Nephron (organoid): ENCODE data around the gene RAI14.
A peak's percentile ranks its signal among the peaks of the same experiment; 100 is the strongest.

Source experiments
- H3K27ac Mint-ChIP-seq, 3 experiments: 2 replicates each; pipeline ENCODE4 v1.8.0; 2020; ENCODE audit warnings: mixed read lengths in 3 of 3, mild to moderate bottlenecking in 2 of 3, moderate library complexity in 1 of 3
- H3K27me3 Mint-ChIP-seq: 2 replicates; pipeline ENCODE4 v1.8.0; 2021; ENCODE audit warnings: low read depth, mild to moderate bottlenecking, moderate library complexity, mixed read lengths
- H3K36me3 Mint-ChIP-seq: 2 replicates; pipeline ENCODE4 v1.8.0; 2020; ENCODE audit warnings: low read depth, mixed read lengths
- H3K4me1 Mint-ChIP-seq: 2 replicates; pipeline ENCODE4 v1.8.0; 2020; ENCODE audit warnings: mixed read lengths
- H3K4me3 Mint-ChIP-seq, 3 experiments: 2 replicates each; pipeline ENCODE4 v1.8.0; 2020; ENCODE audit warnings: mild to moderate bottlenecking in 3 of 3, mixed read lengths in 3 of 3, moderate library complexity in 2 of 3
- H3K9me3 Mint-ChIP-seq: 2 replicates; pipeline ENCODE4 v1.8.0; 2020; ENCODE audit warnings: mixed read lengths
- TF ChIP-seq, protein P1 (sequence below), 3 experiments: fragments of 200-600 bp; sonication (generic); IDR thresholded peaks; one replicate each; pipeline ENCODE4 v1.5.0; 2021; ENCODE audit warnings: antibody characterized with exemption in 3 of 3; ENCODE audit not compliant: unreplicated experiment in 3 of 3

Gene RAI14

DNA sequence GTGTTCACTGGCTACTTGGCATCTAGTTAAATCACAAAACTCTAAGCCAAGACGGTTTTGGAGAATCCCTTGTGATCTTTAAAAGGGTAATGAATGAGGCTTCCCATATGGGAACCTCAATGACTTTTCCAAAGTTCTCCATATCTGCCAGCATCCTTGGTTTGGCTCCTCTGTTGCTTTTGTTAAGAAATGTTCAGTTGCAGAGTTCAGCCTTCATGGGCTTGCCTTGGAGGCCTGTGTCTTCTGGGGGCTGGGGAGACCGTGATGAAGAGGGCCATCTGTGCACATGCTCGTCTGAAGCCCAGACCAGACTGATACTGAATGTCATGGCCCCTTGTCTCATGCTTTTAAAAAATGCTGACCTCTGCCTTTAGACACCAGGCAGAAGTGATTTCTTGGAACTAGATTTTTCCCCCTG, 84.3 kb downstream of the RAI14 start:
- no peaks in the 10 kb centered on the region for H3K9me3 Mint-ChIP-seq
- peaks cover 77% of the 10 kb centered on the region for H3K4me1 Mint-ChIP-seq
- H3K36me3 Mint-ChIP-seq = peaks cover 12% of the 10 kb centered on the region
- peak overlapping the region; percentile 83 to 94 (median 89) for H3K27ac Mint-ChIP-seq
- no peak overlapping the region for H3K4me3 Mint-ChIP-seq
- TF ChIP-seq, protein P1, sequence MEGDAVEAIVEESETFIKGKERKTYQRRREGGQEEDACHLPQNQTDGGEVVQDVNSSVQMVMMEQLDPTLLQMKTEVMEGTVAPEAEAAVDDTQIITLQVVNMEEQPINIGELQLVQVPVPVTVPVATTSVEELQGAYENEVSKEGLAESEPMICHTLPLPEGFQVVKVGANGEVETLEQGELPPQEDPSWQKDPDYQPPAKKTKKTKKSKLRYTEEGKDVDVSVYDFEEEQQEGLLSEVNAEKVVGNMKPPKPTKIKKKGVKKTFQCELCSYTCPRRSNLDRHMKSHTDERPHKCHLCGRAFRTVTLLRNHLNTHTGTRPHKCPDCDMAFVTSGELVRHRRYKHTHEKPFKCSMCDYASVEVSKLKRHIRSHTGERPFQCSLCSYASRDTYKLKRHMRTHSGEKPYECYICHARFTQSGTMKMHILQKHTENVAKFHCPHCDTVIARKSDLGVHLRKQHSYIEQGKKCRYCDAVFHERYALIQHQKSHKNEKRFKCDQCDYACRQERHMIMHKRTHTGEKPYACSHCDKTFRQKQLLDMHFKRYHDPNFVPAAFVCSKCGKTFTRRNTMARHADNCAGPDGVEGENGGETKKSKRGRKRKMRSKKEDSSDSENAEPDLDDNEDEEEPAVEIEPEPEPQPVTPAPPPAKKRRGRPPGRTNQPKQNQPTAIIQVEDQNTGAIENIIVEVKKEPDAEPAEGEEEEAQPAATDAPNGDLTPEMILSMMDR (IDR thresholded peaks at IDR 0.05; ENCODE audit: unreplicated experiment in 3 of 3) = no peak
- no peaks in the 10 kb centered on the region for H3K27me3 Mint-ChIP-seq

DNA sequence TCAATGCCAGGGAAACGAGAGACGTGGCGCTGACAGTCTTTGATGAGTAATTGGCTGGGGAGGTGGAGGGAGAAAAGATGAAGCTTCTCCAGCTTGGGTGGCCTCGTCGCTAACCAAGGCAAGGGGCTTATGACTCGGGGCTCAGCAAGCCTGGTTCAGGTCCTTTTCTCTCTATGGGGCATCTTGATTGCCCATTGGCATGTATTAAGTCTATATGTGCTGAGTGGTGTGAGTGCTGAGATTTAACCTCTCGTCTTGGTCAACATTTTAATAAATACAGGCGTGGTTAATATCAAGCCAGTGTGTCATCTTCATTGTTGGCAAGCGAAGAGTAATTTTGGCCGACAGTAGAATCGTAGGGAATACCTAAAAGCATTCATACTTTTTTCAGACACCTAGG, 85.9 kb downstream of the RAI14 start:
- no peaks in the 10 kb centered on the region for H3K27me3 Mint-ChIP-seq
- no peak overlapping the region for H3K4me3 Mint-ChIP-seq
- peaks cover 18% of the 10 kb centered on the region for H3K36me3 Mint-ChIP-seq
- H3K27ac Mint-ChIP-seq = peak overlapping the region in 2 of 3 experiments; percentile 83 to 89
- H3K9me3 Mint-ChIP-seq = no peaks in the 10 kb centered on the region
- peaks cover 77% of the 10 kb centered on the region for H3K4me1 Mint-ChIP-seq
- TF ChIP-seq, protein P1 (IDR thresholded peaks at IDR 0.05; ENCODE audit: unreplicated experiment in 3 of 3) = no peak

DNA sequence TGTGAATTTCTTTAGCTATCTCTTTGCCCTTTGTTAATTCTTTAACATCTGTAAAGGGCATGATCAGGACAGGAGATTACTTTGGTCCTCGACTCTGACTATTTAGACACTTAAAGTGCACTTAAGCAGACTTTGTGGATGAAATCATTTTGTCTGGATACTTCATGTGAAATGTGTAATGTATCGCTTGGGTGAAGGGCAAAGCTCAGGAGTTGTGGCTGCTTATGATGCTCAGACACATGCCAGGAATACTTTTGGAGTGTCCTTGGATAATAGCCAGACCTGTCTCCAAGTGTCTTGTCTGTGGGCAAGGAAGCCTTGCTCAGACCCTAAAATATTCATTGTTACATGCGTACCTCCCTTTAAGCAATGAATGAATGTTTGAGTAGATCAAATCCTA, 87.8 kb downstream of the RAI14 start:
- H3K4me3 Mint-ChIP-seq = no peak overlapping the region
- peaks cover 68% of the 10 kb centered on the region for H3K4me1 Mint-ChIP-seq
- peaks cover 19% of the 10 kb centered on the region for H3K36me3 Mint-ChIP-seq
- no peaks in the 10 kb centered on the region for H3K9me3 Mint-ChIP-seq
- TF ChIP-seq, protein P1 (IDR thresholded peaks at IDR 0.05; ENCODE audit: unreplicated experiment in 3 of 3) = no peak
- no peaks in the 10 kb centered on the region for H3K27me3 Mint-ChIP-seq
- peak overlapping the region; percentile 42 to 82 (median 64) for H3K27ac Mint-ChIP-seq

DNA sequence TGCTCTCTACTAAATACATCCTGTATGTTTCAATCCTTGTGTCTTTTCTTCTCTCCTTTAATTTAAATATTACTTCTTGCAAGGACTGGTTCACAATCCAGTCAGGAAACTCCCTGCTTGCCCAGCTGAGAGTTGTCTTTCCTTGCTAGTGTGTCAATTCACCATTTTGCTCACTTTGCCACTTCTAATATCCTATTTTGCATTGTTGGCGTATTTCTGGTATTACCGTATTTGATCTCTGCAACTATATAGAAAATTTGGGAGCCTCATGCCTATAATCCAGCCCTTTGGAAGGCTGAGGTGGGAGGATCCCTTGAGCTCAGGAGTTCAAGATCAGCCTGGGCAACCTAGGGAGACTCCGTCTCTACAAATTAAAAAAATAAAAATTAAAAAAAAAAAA, 92.3 kb downstream of the RAI14 start:
- Mint-ChIP-seq H3K27me3 (no peaks in the 10 kb centered on the region), H3K9me3 (no peaks in the 10 kb centered on the region), H3K27ac (peak overlapping the region; percentile 76 to 96 (median 94)), H3K4me1 (peaks cover 72% of the 10 kb centered on the region), H3K36me3 (peaks cover 19% of the 10 kb centered on the region), H3K4me3 (no peak overlapping the region)
- TF ChIP-seq, protein P1 (IDR thresholded peaks at IDR 0.05; ENCODE audit: unreplicated experiment in 3 of 3) = no peak

DNA sequence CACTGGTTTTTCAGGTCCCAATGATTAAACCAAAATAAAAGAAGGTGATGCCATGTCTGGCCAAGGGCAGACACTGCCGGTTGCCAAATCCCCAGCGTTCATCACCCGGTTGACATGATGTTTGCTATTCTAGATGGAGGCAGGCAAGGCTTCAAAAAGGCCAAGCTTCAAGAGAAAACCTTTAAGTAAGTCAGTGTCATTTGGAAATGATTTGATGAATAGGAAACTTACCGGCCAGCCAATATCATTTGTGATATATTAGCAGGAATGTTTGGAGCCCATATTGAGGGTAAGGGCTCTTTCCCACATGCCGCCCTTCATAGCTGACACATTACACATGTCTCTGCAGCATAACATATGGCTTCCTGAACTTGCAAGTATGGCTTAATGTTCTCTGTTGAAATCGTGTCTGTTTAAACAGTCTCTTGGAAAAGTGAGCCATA, 93.3 kb downstream of the RAI14 start:
- TF ChIP-seq, protein P1 (IDR thresholded peaks at IDR 0.05; ENCODE audit: unreplicated experiment in 3 of 3) = no peak
- Mint-ChIP-seq H3K4me1 (peaks cover 66% of the 10 kb centered on the region), H3K36me3 (peaks cover 19% of the 10 kb centered on the region), H3K9me3 (no peaks in the 10 kb centered on the region), H3K27me3 (no peaks in the 10 kb centered on the region), H3K27ac (peak overlapping the region; percentile 94 to 99 (median 96)), H3K4me3 (no peak overlapping the region)

DNA sequence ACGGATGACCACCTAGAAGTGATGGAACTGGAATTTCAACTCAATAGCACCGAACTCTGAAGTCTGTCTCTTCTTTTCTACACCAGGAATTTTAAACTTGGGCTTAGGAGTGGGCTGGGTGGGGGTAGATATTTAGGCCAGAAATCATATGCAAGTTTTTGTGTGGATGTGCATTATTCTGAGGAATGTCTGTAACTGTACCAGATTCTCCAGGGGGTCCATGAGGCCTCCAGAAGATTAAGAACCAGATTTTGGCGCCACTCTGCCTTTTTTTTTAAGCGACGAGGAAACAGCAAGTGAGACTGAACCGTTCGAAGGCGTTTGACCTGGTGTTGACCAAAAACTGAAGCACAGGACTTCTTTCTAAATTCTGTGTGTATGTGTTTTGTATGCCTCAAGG, 94.1 kb downstream of the RAI14 start:
- H3K27ac Mint-ChIP-seq = peak overlapping the region; percentile 94 to 99 (median 96)
- no peaks in the 10 kb centered on the region for H3K27me3 Mint-ChIP-seq
- H3K4me3 Mint-ChIP-seq = peak overlapping the region in 2 of 3 experiments; percentile 8 to 60
- peaks cover 24% of the 10 kb centered on the region for H3K36me3 Mint-ChIP-seq
- H3K4me1 Mint-ChIP-seq = peaks cover 68% of the 10 kb centered on the region
- TF ChIP-seq, protein P1 (IDR thresholded peaks at IDR 0.05; ENCODE audit: unreplicated experiment in 3 of 3) = no peak
- no peaks in the 10 kb centered on the region for H3K9me3 Mint-ChIP-seq
